HG03139 (cell line): Measurements from ENCODE around the gene PREX1.

Experiments used
- ATAC-seq: cut with Tn5 transposase; IDR thresholded peaks from one replicate; pipeline ENCODE4 v1.9.1; 2021; ENCODE audit not compliant: unreplicated experiment

Gene PREX1

GRCh38 chr20:48705240-48706115 lies 122.3 kb downstream of the PREX1 start:
- no peak for ATAC-seq

GRCh38 chr20:48704761-48705160 lies 123.0 kb downstream of the PREX1 start:
- no peak for ATAC-seq

- no peak for ATAC-seq
Measured at GRCh38 chr20:48703511-48704219, 124.1 kb downstream of the PREX1 start.

- ATAC-seq = no peak
Measured at GRCh38 chr20:48703107-48703506, 124.7 kb downstream of the PREX1 start.

GRCh38 chr20:48702455-48702913 lies 125.3 kb downstream of the PREX1 start:
- ATAC-seq = no peak

GRCh38 chr20:48701702-48702101 lies 126.1 kb downstream of the PREX1 start:
- no peak for ATAC-seq

GRCh38 chr20:48698507-48699267 lies 129.1 kb downstream of the PREX1 start:
- ATAC-seq = no peak

- ATAC-seq = no peak
Measured at GRCh38 chr20:48697845-48698491, 129.8 kb downstream of the PREX1 start.

- ATAC-seq = no peak
Measured at GRCh38 chr20:48696671-48697070, 131.1 kb downstream of the PREX1 start.

GRCh38 chr20:48695738-48696137 lies 132.1 kb downstream of the PREX1 start:
- ATAC-seq = no peak

GRCh38 chr20:48695255-48695654 lies 132.5 kb downstream of the PREX1 start:
- no peak for ATAC-seq

- ATAC-seq = no peak
Measured at GRCh38 chr20:48694381-48694865, 133.4 kb downstream of the PREX1 start.

GRCh38 chr20:48691523-48691922 lies 136.3 kb downstream of the PREX1 start:
- no peak for ATAC-seq

GRCh38 chr20:48690888-48691287 lies 136.9 kb downstream of the PREX1 start:
- ATAC-seq = no peak

- no peak for ATAC-seq
Measured at GRCh38 chr20:48689874-48690571, 137.8 kb downstream of the PREX1 start.

GRCh38 chr20:48689388-48689787 lies 138.4 kb downstream of the PREX1 start:
- no peak for ATAC-seq

- no peak for ATAC-seq
Measured at GRCh38 chr20:48688579-48688978, 139.2 kb downstream of the PREX1 start.

GRCh38 chr20:48687117-48687800 lies 140.5 kb downstream of the PREX1 start:
- no peak for ATAC-seq
